HFFc6 (cell line): ENCODE measurements around the gene TSPAN9. TPM values are rescaled to one million over a fixed set of nuclear protein-coding genes. Genes with fewer than 3 reads are reported as not detected.
A peak's percentile ranks its signal among the peaks of the same experiment; 100 is the strongest.

ENCODE experiments used
- DNase-seq: peaks from one replicate; pipeline ENCODE4 v3.0.0-alpha.2; 2018
- H3K27ac Mint-ChIP-seq: 2 replicates; pipeline ENCODE4 v1.8.0; 2020; ENCODE audit warnings: mild to moderate bottlenecking, mixed read lengths
- H3K27me3 Mint-ChIP-seq: 2 replicates; pipeline ENCODE4 v1.8.0; 2021; ENCODE audit warnings: mild to moderate bottlenecking, moderate library complexity, mixed read lengths; ENCODE audit not compliant: insufficient read depth
- H3K36me3 Mint-ChIP-seq: 2 replicates; pipeline ENCODE4 v1.8.0; 2021; ENCODE audit warnings: low read depth, mixed read lengths
- H3K4me1 Mint-ChIP-seq: 2 replicates; pipeline ENCODE4 v1.8.0; 2020; ENCODE audit warnings: low read depth, mixed read lengths
- H3K4me3 Mint-ChIP-seq: 2 replicates; pipeline ENCODE4 v1.8.0; 2020; ENCODE audit warnings: mild to moderate bottlenecking, moderate library complexity, mixed read lengths
- H3K9me3 Mint-ChIP-seq: 2 replicates; pipeline ENCODE4 v1.8.0; 2020; ENCODE audit warnings: mild to moderate bottlenecking, mixed read lengths
- total RNA-seq, 6 experiments: library from RNA; stranded (reverse); fragmentation: NEBNext Ultra II Directional; extraction: Animal tissue kit (Norgen Biotek cat#: 25700); gene quantifications; 2 replicates in 1 of 6; 3 replicates in 5 of 6; pipeline ENCODE4 v1.2.3, GENCODE V29; 2021
- TF ChIP-seq, protein P1 (sequence below): fragments of 200-600 bp; sonication (generic); IDR thresholded peaks from 2 replicates; pipeline ENCODE4 v1.5.0; 2021; ENCODE audit warnings: antibody characterized with exemption, mild to moderate bottlenecking

TSPAN9 gene
- total RNA-seq, 6 experiments from 2014 or later = 18.1 to 35.8 (median 22.7) TPM

GRCh38 chr12:3041558-3042164 lies 35.5 kb upstream of the TSPAN9 start:
- H3K4me3 Mint-ChIP-seq = no peak overlapping the region
- peaks cover 5% of the 10 kb centered on the region; the same call in 1 of the 2 replicates for H3K4me1 Mint-ChIP-seq
- peaks cover 6% of the 10 kb centered on the region for H3K27me3 Mint-ChIP-seq
- TF ChIP-seq, protein P1, sequence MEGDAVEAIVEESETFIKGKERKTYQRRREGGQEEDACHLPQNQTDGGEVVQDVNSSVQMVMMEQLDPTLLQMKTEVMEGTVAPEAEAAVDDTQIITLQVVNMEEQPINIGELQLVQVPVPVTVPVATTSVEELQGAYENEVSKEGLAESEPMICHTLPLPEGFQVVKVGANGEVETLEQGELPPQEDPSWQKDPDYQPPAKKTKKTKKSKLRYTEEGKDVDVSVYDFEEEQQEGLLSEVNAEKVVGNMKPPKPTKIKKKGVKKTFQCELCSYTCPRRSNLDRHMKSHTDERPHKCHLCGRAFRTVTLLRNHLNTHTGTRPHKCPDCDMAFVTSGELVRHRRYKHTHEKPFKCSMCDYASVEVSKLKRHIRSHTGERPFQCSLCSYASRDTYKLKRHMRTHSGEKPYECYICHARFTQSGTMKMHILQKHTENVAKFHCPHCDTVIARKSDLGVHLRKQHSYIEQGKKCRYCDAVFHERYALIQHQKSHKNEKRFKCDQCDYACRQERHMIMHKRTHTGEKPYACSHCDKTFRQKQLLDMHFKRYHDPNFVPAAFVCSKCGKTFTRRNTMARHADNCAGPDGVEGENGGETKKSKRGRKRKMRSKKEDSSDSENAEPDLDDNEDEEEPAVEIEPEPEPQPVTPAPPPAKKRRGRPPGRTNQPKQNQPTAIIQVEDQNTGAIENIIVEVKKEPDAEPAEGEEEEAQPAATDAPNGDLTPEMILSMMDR = peak; percentile 88
- DNase-seq = peak; percentile 59
- no peak overlapping the region for H3K27ac Mint-ChIP-seq
- H3K9me3 Mint-ChIP-seq = no peaks in the 10 kb centered on the region
- peaks cover 7% of the 10 kb centered on the region; the same call in 1 of the 2 replicates for H3K36me3 Mint-ChIP-seq

DNA sequence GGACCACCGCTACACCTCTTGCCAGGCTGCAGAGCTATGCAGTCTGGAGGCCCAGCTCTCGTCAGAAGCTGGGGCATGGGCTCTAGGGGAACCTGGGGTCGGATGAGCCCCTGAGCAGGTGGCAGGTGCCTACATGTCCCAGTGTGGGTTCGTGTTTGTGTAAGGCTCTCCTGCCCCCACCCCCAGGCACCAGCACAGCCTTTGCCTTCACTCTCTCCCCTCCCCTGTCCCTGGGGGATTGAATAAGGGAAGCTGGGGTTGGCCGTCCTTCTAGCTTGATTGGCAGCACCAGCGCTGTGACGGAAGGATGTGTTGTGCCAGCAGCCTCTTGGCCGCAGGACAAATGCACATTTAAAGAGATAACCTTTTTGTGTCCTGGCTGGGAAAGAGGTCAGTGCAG lies 34.8 kb upstream of the TSPAN9 start:
- H3K36me3 Mint-ChIP-seq = peaks cover 7% of the 10 kb centered on the region; the same call in 1 of the 2 replicates
- H3K4me1 Mint-ChIP-seq = peaks cover 8% of the 10 kb centered on the region; the same call in 1 of the 2 replicates
- peaks cover 6% of the 10 kb centered on the region for H3K27me3 Mint-ChIP-seq
- H3K27ac Mint-ChIP-seq = no peak overlapping the region
- TF ChIP-seq, protein P1 = no peak
- no peaks in the 10 kb centered on the region for H3K9me3 Mint-ChIP-seq
- no peak overlapping the region for H3K4me3 Mint-ChIP-seq
- DNase-seq = no peak

- no peak overlapping the region for H3K27ac Mint-ChIP-seq
- TF ChIP-seq, protein P1 = no peak; the same call in 1 of the 2 replicates
- no peaks in the 10 kb centered on the region for H3K9me3 Mint-ChIP-seq
- no peak for DNase-seq
- H3K4me1 Mint-ChIP-seq = peaks cover 8% of the 10 kb centered on the region; the same call in 1 of the 2 replicates
- peaks cover 7% of the 10 kb centered on the region; the same call in 1 of the 2 replicates for H3K36me3 Mint-ChIP-seq
- no peak overlapping the region for H3K4me3 Mint-ChIP-seq
- peaks cover 6% of the 10 kb centered on the region for H3K27me3 Mint-ChIP-seq
Observed at GRCh38 chr12:3042826-3043225, 34.4 kb upstream of the TSPAN9 start.

DNA sequence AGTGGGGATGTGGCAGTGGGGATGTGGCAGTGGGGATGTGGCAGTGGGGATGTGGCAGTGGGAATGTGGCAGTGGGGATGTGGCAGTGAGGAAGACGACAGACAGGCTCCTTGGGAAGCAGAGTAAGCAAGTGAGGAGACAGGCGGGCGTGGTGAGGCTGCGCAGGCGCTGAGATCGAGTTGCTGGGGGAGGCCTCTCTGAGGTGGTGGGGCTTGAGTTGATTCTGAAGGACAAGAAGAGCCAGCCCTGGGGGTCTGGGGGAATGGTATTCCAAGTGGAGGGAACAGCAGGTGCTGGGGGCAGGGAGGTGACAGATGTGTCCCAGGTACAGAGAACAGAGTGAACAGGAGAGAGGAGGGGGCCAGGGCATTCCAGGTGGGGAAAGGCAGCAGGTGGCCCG lies 33.8 kb upstream of the TSPAN9 start:
- Mint-ChIP-seq H3K27me3 (peaks cover 6% of the 10 kb centered on the region), H3K9me3 (no peaks in the 10 kb centered on the region), H3K36me3 (peaks cover 7% of the 10 kb centered on the region; the same call in 1 of the 2 replicates), H3K27ac (no peak overlapping the region), H3K4me1 (peaks cover 8% of the 10 kb centered on the region; the same call in 1 of the 2 replicates), H3K4me3 (no peak overlapping the region)
- DNase-seq = no peak
- TF ChIP-seq, protein P1 = no peak

DNA sequence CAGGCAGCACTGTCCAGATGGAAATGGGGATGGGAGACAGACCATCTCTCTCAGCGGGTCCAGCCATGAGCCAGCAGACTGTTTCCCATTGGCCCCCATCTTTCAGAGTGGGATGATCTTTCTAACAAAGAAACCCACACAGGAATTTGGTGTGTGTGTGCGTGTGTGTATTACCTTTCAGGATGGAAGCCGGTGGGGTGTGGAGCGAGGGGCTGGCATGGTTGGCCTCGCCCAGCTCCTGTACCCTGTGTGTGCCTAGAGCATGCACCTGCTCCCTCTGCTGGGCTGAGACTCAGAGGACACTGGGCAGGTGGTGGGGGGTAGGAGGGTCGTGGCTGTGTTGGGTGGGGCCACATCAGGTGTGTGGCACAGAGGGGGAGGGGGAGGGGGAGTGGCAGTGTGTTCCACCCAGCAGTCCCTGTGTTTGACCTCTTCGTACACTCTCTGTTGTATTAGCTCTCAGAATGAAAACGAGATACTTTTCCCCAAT lies 33.0 kb upstream of the TSPAN9 start:
- H3K36me3 Mint-ChIP-seq = peaks cover 7% of the 10 kb centered on the region; the same call in 1 of the 2 replicates
- TF ChIP-seq, protein P1 = no peak
- H3K27ac Mint-ChIP-seq = no peak overlapping the region
- peaks cover 8% of the 10 kb centered on the region; the same call in 1 of the 2 replicates for H3K4me1 Mint-ChIP-seq
- H3K4me3 Mint-ChIP-seq = no peak overlapping the region
- peaks cover 6% of the 10 kb centered on the region for H3K27me3 Mint-ChIP-seq
- H3K9me3 Mint-ChIP-seq = no peaks in the 10 kb centered on the region
- no peak for DNase-seq
